ENCODE measurements around the gene C1QB.
A peak's percentile ranks its signal among the peaks of the same experiment; 100 is the strongest.

Gene C1QB

GRCh38 chr1:22711071-22711470 is 58.0 kb downstream of the C1QB start:
- TF ChIP-seq, protein P1, sequence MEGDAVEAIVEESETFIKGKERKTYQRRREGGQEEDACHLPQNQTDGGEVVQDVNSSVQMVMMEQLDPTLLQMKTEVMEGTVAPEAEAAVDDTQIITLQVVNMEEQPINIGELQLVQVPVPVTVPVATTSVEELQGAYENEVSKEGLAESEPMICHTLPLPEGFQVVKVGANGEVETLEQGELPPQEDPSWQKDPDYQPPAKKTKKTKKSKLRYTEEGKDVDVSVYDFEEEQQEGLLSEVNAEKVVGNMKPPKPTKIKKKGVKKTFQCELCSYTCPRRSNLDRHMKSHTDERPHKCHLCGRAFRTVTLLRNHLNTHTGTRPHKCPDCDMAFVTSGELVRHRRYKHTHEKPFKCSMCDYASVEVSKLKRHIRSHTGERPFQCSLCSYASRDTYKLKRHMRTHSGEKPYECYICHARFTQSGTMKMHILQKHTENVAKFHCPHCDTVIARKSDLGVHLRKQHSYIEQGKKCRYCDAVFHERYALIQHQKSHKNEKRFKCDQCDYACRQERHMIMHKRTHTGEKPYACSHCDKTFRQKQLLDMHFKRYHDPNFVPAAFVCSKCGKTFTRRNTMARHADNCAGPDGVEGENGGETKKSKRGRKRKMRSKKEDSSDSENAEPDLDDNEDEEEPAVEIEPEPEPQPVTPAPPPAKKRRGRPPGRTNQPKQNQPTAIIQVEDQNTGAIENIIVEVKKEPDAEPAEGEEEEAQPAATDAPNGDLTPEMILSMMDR (IDR thresholded peaks at IDR 0.05; ENCODE audit: low read depth, low read length, missing control alignments): no peak
- no peak for DNase-seq
- Histone ChIP-seq H3K27me3 (replicated peaks) (no peaks in the 10 kb centered on the region), H3K36me3 (replicated peaks) (no peaks in the 10 kb centered on the region), H3K27ac (no peak overlapping the region), H3K4me3 (ENCODE audit: low read depth, low read length) (peak overlapping the region; percentile 60)
- in situ Hi-C loops (cut with HindIII; ENCODE audit: low pct_ligation_motif_present, low sequenced_read_pairs): no loop called here

All from brain microvascular endothelial cell (primary cell).